K562 (cell line): ENCODE measurements around the gene ADM5. TPM values are rescaled to one million over a fixed set of nuclear protein-coding genes. Genes with fewer than 3 reads are reported as not detected.

ENCODE experiments used
- ATAC-seq: fragments of 200-7000 bp; cut with Tn5 transposase; 3 replicates; pipeline ENCODE4 v1.9.1; 2020; ENCODE audit warnings: moderate library complexity
- BruUV-seq: library from RNA; stranded (reverse); fragments of 400-500 nt; replicated peaks from 2 replicates; lab custom pipeline; 2021; lab: Mats Ljungman, UMichigan
- CTCF ChIA-PET: fragments of 300-600 bp; formaldehyde crosslinking; extraction: SDS; loops from one replicate; lab custom pipeline; 2021; ENCODE audit warnings: low intra/inter-chr PET ratio; lab: Yijun Ruan, JAX
- POLR2A ChIA-PET: fragments of 300-600, 350-650 bp; sonication (Branson Sonifier 250); formaldehyde crosslinking; extraction: SDS; loops from one replicate; lab custom pipeline; 2021; ENCODE audit warnings: antibody characterized with exemption, inconsistent platforms; lab: Yijun Ruan, JAX
- DNase-seq, 4 experiments: peaks; one replicate each; pipeline versions ENCODE4 v3.0.0 to v3.0.0-alpha.2; 2011 to 2018; ENCODE audit warnings: low spot score in 3 of 4, mixed read lengths in 3 of 4; ENCODE audit errors: extremely low read depth in 1 of 4
- FAIRE-seq: peaks from 2 replicates; lab custom pipeline; 2011; peaks lifted over from hg19 to GRCh38; lab: Jason Lieb, UNC
- H2AFZ ChIP-seq: 2 replicates; pipeline ENCODE4 v1.6.0; 2011; ENCODE audit warnings: low read depth, low read length, control low read depth, inconsistent platforms
- H3K27ac ChIP-seq: fragments of 200-600 bp; 3 replicates; pipeline ENCODE4 v1.8.0; 2011; ENCODE audit warnings: low read depth, mild to moderate bottlenecking, control low read depth, inconsistent platforms, low read length, moderate library complexity, mixed read lengths; ENCODE audit errors: extremely low read depth
- H3K27me3 ChIP-seq, 2 experiments: fragments of 300-600 bp in 1 of 2; 2 replicates in 1 of 2; 3 replicates in 1 of 2; pipeline versions ENCODE4 v1.6.0 to v1.8.0; 2011; ENCODE audit warnings: inconsistent platforms in 2 of 2, low read length in 2 of 2, mild to moderate bottlenecking in 1 of 2, mixed read lengths in 1 of 2, moderate library complexity in 1 of 2; ENCODE audit not compliant: control insufficient read depth in 2 of 2, insufficient read depth in 2 of 2
- H3K36me3 ChIP-seq: fragments of 300-600 bp; 3 replicates; pipeline ENCODE4 v1.8.0; 2011; ENCODE audit warnings: mild to moderate bottlenecking, low read length, inconsistent platforms; ENCODE audit not compliant: control insufficient read depth, insufficient read depth
- H3K4me1 ChIP-seq, 2 experiments: fragments of 200-600 bp in 1 of 2; replicated peaks in 1 of 2; 2 replicates in 1 of 2; 3 replicates in 1 of 2; pipeline versions ENCODE4 v1.5.1 to v1.8.0; 2011; ENCODE audit warnings: inconsistent platforms in 2 of 2, low read length in 2 of 2, mild to moderate bottlenecking in 1 of 2, mixed read lengths in 1 of 2, moderate library complexity in 1 of 2; ENCODE audit not compliant: control insufficient read depth in 2 of 2, insufficient read depth in 2 of 2
- H3K4me2 ChIP-seq: 2 replicates; pipeline ENCODE4 v1.6.1; 2011; ENCODE audit warnings: low read length, control low read depth, inconsistent platforms, mixed read lengths; ENCODE audit not compliant: insufficient read depth
- H3K4me3 ChIP-seq: fragments of 200-600 bp; sonication (generic), shearing (Covaris generic); 2 replicates; pipeline ENCODE4 v1.5.1; 2016; ENCODE audit warnings: control low read depth, inconsistent platforms
- H3K79me2 ChIP-seq: fragments of 200-600 bp; 3 replicates; pipeline ENCODE4 v1.8.0; 2011; ENCODE audit warnings: low read length, inconsistent platforms; ENCODE audit not compliant: control insufficient read depth, insufficient read depth
- H3K9ac ChIP-seq, 2 experiments: 2 replicates each; pipeline versions ENCODE4 v1.6.0 to v1.6.1; 2011; ENCODE audit warnings: low read depth in 2 of 2, low read length in 2 of 2, control low read depth in 1 of 2, inconsistent platforms in 1 of 2, mild to moderate bottlenecking in 1 of 2, mixed read lengths in 1 of 2; ENCODE audit not compliant: insufficient read depth in 1 of 2
- H3K9me1 ChIP-seq: one replicate; pipeline ENCODE4 v1.6.0; 2011; ENCODE audit warnings: inconsistent platforms, mild to moderate bottlenecking, low read length, moderate library complexity; ENCODE audit not compliant: control insufficient read depth, insufficient read depth
- H3K9me3 ChIP-seq: replicated peaks from 2 replicates; pipeline ENCODE4 v1.5.1; 2011; ENCODE audit warnings: low read depth, low read length, inconsistent platforms; ENCODE audit not compliant: control insufficient read depth, insufficient read depth
- H4K20me1 ChIP-seq: replicated peaks from 2 replicates; pipeline ENCODE4 v1.6.1; 2011; ENCODE audit warnings: low read length, inconsistent platforms, mixed read lengths; ENCODE audit not compliant: control insufficient read depth, insufficient read depth
- BCOR ChIP-seq: fragments of 450-650 bp; IDR thresholded peaks from 2 replicates; pipeline ENCODE4 v1.6.1; 2016
- CAMTA2 ChIP-seq: fragments of 250-450 bp; sonication (Bioruptor Pico); conservative IDR thresholded peaks from 2 replicates; pipeline ENCODE4 v1.5.1; 2022
- CHD4 ChIP-seq: fragments of 200-600 bp; sonication (generic); IDR thresholded peaks from 3 replicates; pipeline ENCODE4 v1.6.1; 2012; ENCODE audit warnings: low read depth, mild to moderate bottlenecking, mixed read lengths, low read length, inconsistent platforms; ENCODE audit not compliant: insufficient read depth, insufficient replicate concordance, poor library complexity, severe bottlenecking
- CREB1 ChIP-seq, 2 experiments: sonication (generic) in 1 of 2; formaldehyde crosslinking in 1 of 2; IDR thresholded peaks; 2 replicates each; pipeline versions ENCODE4 v1.6.1 to v1.8.0; 2012 to 2022; ENCODE audit warnings: inconsistent platforms in 1 of 2, mild to moderate bottlenecking in 1 of 2, missing genetic modification reagents in 1 of 2, moderate library complexity in 1 of 2
- CXXC5 ChIP-seq: fragments of 250-450 bp; sonication (Bioruptor Pico); IDR thresholded peaks from 2 replicates; pipeline ENCODE4 v1.8.0; 2022; ENCODE audit warnings: inconsistent platforms, mild to moderate bottlenecking, moderate library complexity
- DPF2 ChIP-seq: fragments of 450-650 bp; IDR thresholded peaks from 2 replicates; pipeline ENCODE4 v1.6.1; 2016
- KDM1A ChIP-seq, 2 experiments: fragments of 450-650 bp; IDR thresholded peaks; 2 replicates each; pipeline ENCODE4 v1.6.1; 2016; ENCODE audit warnings: mild to moderate bottlenecking in 2 of 2
- KHSRP ChIP-seq: fragments of 450-650 bp; IDR thresholded peaks from 2 replicates; pipeline ENCODE4 v1.6.1; 2017
- POLR2B ChIP-seq: fragments of 450-650 bp; IDR thresholded peaks from 2 replicates; pipeline ENCODE4 v1.6.1; 2018; ENCODE audit warnings: low read depth; ENCODE audit not compliant: partially characterized antibody
- PTBP1 ChIP-seq: fragments of 200-400 bp; formaldehyde crosslinking; IDR thresholded peaks from 2 replicates; pipeline ENCODE4 v1.6.1; 2017; ENCODE audit warnings: low read depth, low read length
- RAD21 ChIP-seq, 2 experiments: fragments of 250-450 bp in 1 of 2; fragments of 450-650 bp in 1 of 2; sonication (Bioruptor Pico) in 1 of 2; formaldehyde crosslinking in 1 of 2; IDR thresholded peaks in 1 of 2; conservative IDR thresholded peaks in 1 of 2; 2 replicates each; pipeline versions ENCODE4 v1.4.0 to v1.8.0; 2020 to 2022; ENCODE audit warnings: mild to moderate bottlenecking in 2 of 2, moderate library complexity in 1 of 2
- RBFOX2 ChIP-seq: fragments of 200-400 bp; formaldehyde crosslinking; IDR thresholded peaks from 2 replicates; pipeline ENCODE4 v1.6.1; 2017; ENCODE audit warnings: low read depth, mild to moderate bottlenecking, low read length, moderate library complexity
- RFX1 ChIP-seq: fragments of 450-650 bp; IDR thresholded peaks from 2 replicates; pipeline ENCODE4 v1.6.1; 2016; ENCODE audit warnings: mild to moderate bottlenecking, moderate library complexity
- SLC30A9 ChIP-seq: fragments of 250-450 bp; sonication (Bioruptor Pico); IDR thresholded peaks from 2 replicates; pipeline ENCODE4 v1.8.0; 2022; ENCODE audit warnings: mild to moderate bottlenecking, moderate library complexity
- SMAD4 ChIP-seq: fragments of 250-450 bp; sonication (Bioruptor Pico); conservative IDR thresholded peaks from 2 replicates; pipeline ENCODE4 v1.8.0; 2021; ENCODE audit warnings: inconsistent platforms, mild to moderate bottlenecking, moderate library complexity
- WGBS: fragments of 100-300 bp; shearing (Covaris generic); methylation state at CpG from one replicate; pipeline ENCODE4 v1.1.6; 2016; ENCODE audit warnings: low coverage, mixed read lengths; ENCODE audit not compliant: insufficient coverage; ENCODE audit errors: missing lambda C conversion rate; 5-methylcytosine and 5-hydroxymethylcytosine counted together
- in situ Hi-C: fragments of 300-500 bp; cut with MboI; formaldehyde crosslinking; loops from 4 replicates; pipeline ENCODE4 v1.15.0; 2018; ENCODE audit warnings: inconsistent platforms, mixed read lengths
- intact Hi-C: fragments of 100-400 bp; cut with micrococcal nuclease; formaldehyde crosslinking; loops from 2 replicates; pipeline ENCODE4 v1.14.2; 2022
- polyA plus RNA-seq, 8 experiments: library from polyadenylated mRNA; depleted of rRNA in 4 of 8; stranded (reverse) in 5 of 8; unstranded in 3 of 8; fragments of >200 nt; fragmentation: Nextera tagmentation in 2 of 8; fragmentation: Illumina TruSeq in 1 of 8; extraction: Ambion mirVana in 2 of 8; extraction: Trizol in 1 of 8; gene quantifications; 2 replicates each; pipeline versions ENCODE4 v1.2.1 to v1.2.3, GENCODE V29; 2011 to 2014; ENCODE audit warnings: inconsistent platforms in 1 of 8, missing spikeins in 1 of 8
- total RNA-seq, 7 experiments: library from RNA; depleted of rRNA in 6 of 7; stranded (reverse); fragments of >200 nt in 6 of 7; fragmentation: Illumina TruSeq in 2 of 7; extraction: Trizol in 2 of 7; gene quantifications; 2 replicates each; pipeline versions ENCODE4 v1.2.1 to v1.2.3, GENCODE V29; 2011 to 2021; ENCODE audit warnings: low replicate concordance in 1 of 7
- TF ChIP-seq, protein P1 (sequence below): fragments of 250-450 bp; sonication (Bioruptor Pico); IDR thresholded peaks from 2 replicates; pipeline ENCODE4 v1.4.0; 2020; ENCODE audit warnings: mild to moderate bottlenecking, moderate library complexity

ADM5 gene
- total and polyA plus RNA-seq, 9 of the 15 experiments (the other 6 are each of a cell fraction or from before 2014, with no cell fraction given): 0.13 to 8.4 (median 2.0) TPM; not detected in 1

DNA sequence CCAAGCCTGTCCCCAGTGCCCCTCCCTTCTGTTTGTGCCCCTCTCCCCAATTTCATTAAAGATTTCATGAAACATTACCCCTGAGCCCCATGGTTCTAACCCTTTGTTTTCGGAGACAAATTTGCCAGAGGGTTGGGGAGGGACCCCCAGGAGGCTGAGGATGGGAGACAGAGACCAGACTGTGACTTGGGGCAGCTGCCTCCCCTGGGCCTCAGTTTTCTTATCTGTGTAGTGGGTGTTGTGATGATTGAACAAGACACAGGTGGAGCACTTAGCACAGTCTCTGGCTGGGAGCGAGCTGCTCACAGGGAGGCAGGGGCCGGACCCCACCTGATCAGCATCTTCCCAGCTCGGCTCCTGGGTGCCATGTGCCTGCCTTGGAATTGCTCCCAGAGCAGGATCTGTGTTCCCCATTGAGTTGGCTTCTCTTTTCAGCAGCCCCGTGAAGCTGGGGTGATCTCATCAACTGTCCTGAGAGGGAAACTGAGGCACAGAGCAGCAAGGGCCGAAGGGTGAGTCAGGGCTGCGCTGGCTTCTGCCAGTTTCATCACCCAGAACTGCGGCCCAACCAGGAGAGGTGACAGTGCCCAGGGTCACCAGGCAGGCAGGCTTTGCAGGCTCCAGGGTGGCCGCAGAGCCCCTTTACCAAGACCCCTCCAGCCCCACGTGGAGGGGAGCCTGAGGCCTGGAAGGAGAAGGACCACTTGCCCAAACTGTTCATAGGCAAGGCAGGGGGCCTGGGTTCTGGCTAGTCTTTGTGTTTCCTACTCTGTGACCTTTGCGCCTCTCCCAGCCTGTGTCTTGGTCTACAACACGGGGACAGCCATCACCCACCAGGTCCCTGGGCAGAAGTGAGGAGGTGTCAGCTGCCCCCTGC, 30.6 kb upstream of the ADM5 start:
- BruUV-seq: no TSS peak
- no peak overlapping the region for H3K4me3 ChIP-seq
- in situ Hi-C loops: no loop called here
- FAIRE-seq: no peak
- H3K4me1 ChIP-seq: peaks cover 0 to 24% of the 10 kb centered on the region in 2 experiments; a peak in 2 of 5 replicates
- intact Hi-C loops: no loop called here
- no peak overlapping the region for H3K27ac ChIP-seq
- no peaks in the 10 kb centered on the region for H3K27me3 ChIP-seq
- POLR2A ChIA-PET: interaction anchor here (0.6 to 4.8 kb wide), 5 partner anchors 7 to 203 kb away, joined by 3 to 28 read pairs (median 3); partner anchors contain the start of genes BCL2L12, IRF3 and SCAF1
- no peak for DNase-seq
- 0 out of 2 replicates have a peak, but pooled peaks cover 14% of the 10 kb centered on the region for H4K20me1 ChIP-seq
- H3K79me2 ChIP-seq: peaks cover 7% of the 10 kb centered on the region
- H3K36me3 ChIP-seq: peaks cover 91% of the 10 kb centered on the region; the same call in 2 of the 3 replicates
- CTCF ChIA-PET: no interaction called here
- H3K9ac ChIP-seq: no peak overlapping the region
- no peak for ATAC-seq
- 93% methylated on average over 11 of the region's 12 CpGs for WGBS
- no peak overlapping the region for H2AFZ ChIP-seq
- 0 out of 2 replicates have a peak, but pooled peaks cover 2% of the 10 kb centered on the region for H3K9me3 ChIP-seq
- no peak overlapping the region for H3K4me2 ChIP-seq
- peaks cover 2% of the 10 kb centered on the region for H3K9me1 ChIP-seq
- no peak for TF ChIP-seq CHD4
- TF ChIP-seq RBFOX2: peak; percentile 58
- TF ChIP-seq KHSRP: no peak
- TF ChIP-seq SLC30A9 (CRISPR knock-in tag): no peak
- TF ChIP-seq BCOR: peak; percentile 73
- TF ChIP-seq CXXC5: no peak
- no peak for TF ChIP-seq DPF2
- no peak for TF ChIP-seq SMAD4 (CRISPR knock-in tag)
- no peak for TF ChIP-seq PTBP1
- no peak for TF ChIP-seq RAD21 (CRISPR knock-in tag; conservative IDR thresholded peaks at IDR 0.05 in 1 of 2, IDR thresholded peaks at IDR 0.05 in 1 of 2)
- TF ChIP-seq POLR2B: no peak
- TF ChIP-seq KDM1A (IDR thresholded peaks at IDR 0.05): peak in 1 of 2 experiments; percentile 36; a peak in 1 of 4 replicates
- no peak for TF ChIP-seq CREB1 (IDR thresholded peaks at IDR 0.05)
- TF ChIP-seq CREB1 (CRISPR knock-in tag; IDR thresholded peaks at IDR 0.05): no peak
- no peak for TF ChIP-seq CAMTA2
- no peak for TF ChIP-seq RFX1
- TF ChIP-seq, protein P1, sequence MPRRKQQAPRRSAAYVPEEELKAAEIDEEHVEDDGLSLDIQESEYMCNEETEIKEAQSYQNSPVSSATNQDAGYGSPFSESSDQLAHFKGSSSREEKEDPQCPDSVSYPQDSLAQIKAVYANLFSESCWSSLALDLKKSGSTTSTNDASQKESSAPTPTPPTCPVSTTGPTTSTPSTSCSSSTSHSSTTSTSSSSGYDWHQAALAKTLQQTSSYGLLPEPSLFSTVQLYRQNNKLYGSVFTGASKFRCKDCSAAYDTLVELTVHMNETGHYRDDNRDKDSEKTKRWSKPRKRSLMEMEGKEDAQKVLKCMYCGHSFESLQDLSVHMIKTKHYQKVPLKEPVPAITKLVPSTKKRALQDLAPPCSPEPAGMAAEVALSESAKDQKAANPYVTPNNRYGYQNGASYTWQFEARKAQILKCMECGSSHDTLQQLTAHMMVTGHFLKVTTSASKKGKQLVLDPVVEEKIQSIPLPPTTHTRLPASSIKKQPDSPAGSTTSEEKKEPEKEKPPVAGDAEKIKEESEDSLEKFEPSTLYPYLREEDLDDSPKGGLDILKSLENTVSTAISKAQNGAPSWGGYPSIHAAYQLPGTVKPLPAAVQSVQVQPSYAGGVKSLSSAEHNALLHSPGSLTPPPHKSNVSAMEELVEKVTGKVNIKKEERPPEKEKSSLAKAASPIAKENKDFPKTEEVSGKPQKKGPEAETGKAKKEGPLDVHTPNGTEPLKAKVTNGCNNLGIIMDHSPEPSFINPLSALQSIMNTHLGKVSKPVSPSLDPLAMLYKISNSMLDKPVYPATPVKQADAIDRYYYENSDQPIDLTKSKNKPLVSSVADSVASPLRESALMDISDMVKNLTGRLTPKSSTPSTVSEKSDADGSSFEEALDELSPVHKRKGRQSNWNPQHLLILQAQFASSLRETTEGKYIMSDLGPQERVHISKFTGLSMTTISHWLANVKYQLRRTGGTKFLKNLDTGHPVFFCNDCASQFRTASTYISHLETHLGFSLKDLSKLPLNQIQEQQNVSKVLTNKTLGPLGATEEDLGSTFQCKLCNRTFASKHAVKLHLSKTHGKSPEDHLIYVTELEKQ (CRISPR knock-in tag): no peak
